ENCODE results near the gene CAMK1D. TPM values are rescaled to one million over a fixed set of nuclear protein-coding genes. Genes with fewer than 3 reads are reported as not detected.

CAMK1D gene
- total and polyA plus RNA-seq, 2 of the 8 experiments (the other 6 are each of a cell fraction or from before 2014, with no cell fraction given), result 3.5 to 10.6 TPM

DNA sequence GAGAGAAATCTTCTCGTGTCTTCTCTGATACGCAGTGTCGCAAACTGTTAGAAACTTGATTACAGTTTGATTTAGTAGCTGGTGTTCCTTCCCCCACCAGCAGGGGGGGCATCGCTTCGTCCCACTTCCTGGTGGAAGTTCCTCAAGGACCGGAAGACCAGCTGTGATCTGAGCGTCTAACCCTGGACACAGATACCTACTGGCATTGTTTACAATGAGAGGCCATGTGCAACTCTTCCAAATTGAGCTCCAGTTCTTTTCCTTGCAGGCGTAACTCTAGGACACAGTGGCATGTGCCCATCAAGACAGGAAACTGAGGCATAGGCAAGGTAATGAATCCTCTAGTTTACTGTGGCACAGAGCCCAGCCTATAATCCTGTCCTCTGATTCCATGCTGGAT lies 433.2 kb downstream of the CAMK1D start:
- Histone ChIP-seq H3K27ac (ENCODE audit: low read depth, low read length) (no peak overlapping the region), H3K4ac (replicated peaks; ENCODE audit: insufficient read length, low read depth, low read length) (no peak overlapping the region), H3K4me1 (replicated peaks in 1 of 4; ENCODE audit: control insufficient read depth in 3 of 4, insufficient read depth in 4 of 4, low read length in 3 of 4) (no peaks in the 10 kb centered on the region), H3K4me2 (ENCODE audit: insufficient read depth in 1 of 2, low read depth in 2 of 2, low read length in 2 of 2) (no peak overlapping the region), H2AK5ac (ENCODE audit: low read depth, low read length) (no peak overlapping the region), H3K18ac (ENCODE audit: extremely low read depth, low read length) (no peak overlapping the region), H4K91ac (replicated peaks; ENCODE audit: insufficient read length, low read length) (no peak overlapping the region), H3K79me2 (ENCODE audit: control insufficient read depth in 1 of 2, insufficient read depth in 2 of 2, low read length in 2 of 2) (no peaks in the 10 kb centered on the region), H4K20me1 (replicated peaks in 1 of 2; ENCODE audit: control insufficient read depth in 1 of 2, insufficient read depth in 2 of 2, low read length in 2 of 2) (no peaks in the 10 kb centered on the region), H2BK20ac (ENCODE audit: low read length) (no peak overlapping the region), H3K14ac (ENCODE audit: insufficient read length) (no peak overlapping the region), H2BK12ac (ENCODE audit: low read depth, low read length) (no peak overlapping the region), H2AFZ (ENCODE audit: low read length) (no peak overlapping the region), H3K36me3 (ENCODE audit: control insufficient read depth in 2 of 4, insufficient read depth in 4 of 4, low read length in 3 of 4) (no peaks in the 10 kb centered on the region), H3K23me2 (ENCODE audit: low read depth, low read length) (no peaks in the 10 kb centered on the region), H3K27me3 (replicated peaks in 1 of 4; ENCODE audit: control insufficient read depth in 3 of 4, extremely low read depth in 1 of 4, insufficient read depth in 3 of 4, low read length in 3 of 4) (no peaks in the 10 kb centered on the region), H2BK15ac (ENCODE audit: low read length) (no peak overlapping the region), H3K79me1 (ENCODE audit: low read depth, low read length) (no peaks in the 10 kb centered on the region), H3K56ac (replicated peaks; ENCODE audit: insufficient read length, low read depth, low read length) (no peak overlapping the region), H3K9me3 (ENCODE audit: insufficient read depth in 2 of 2, low read depth in 1 of 2, low read length in 1 of 2) (no peaks in the 10 kb centered on the region), H4K8ac (ENCODE audit: extremely low read depth, insufficient read depth, low read length) (no peak overlapping the region), H3K23ac (ENCODE audit: insufficient read length) (no peak overlapping the region), H3K4me3 (ENCODE audit: extremely low read depth in 1 of 4, insufficient read depth in 2 of 4, low read depth in 3 of 4, low read length in 4 of 4) (no peak overlapping the region), H3K9ac (replicated peaks in 1 of 4; ENCODE audit: extremely low read depth in 1 of 4, low read depth in 3 of 4, low read length in 3 of 4) (no peak overlapping the region), H2BK5ac (ENCODE audit: low read depth, low read length) (no peak overlapping the region), H4K5ac (ENCODE audit: insufficient read length, low read depth, low read length) (no peak overlapping the region), H2BK120ac (replicated peaks; ENCODE audit: low read depth, low read length) (no peak overlapping the region)
- POLR2A ChIA-PET (ENCODE audit: partially characterized antibody), result no interaction called here
- FAIRE-seq (peak; percentile 94), DNase-seq (ENCODE audit: low read depth in 1 of 2, low spot score in 2 of 2) (peak in 1 of 2 experiments; percentile 86)
- 67% methylated on average over 8 of the region's 8 CpGs; no CpG with 5 or more reads in 1 of the 2 experiments for WGBS, 2 experiments (ENCODE audit: extremely low coverage in 1 of 2, insufficient coverage in 1 of 2, insufficient read length in 1 of 2, insufficient replicate concordance in 2 of 2, low coverage in 1 of 2, low lambda C conversion rate in 2 of 2, missing lambda C conversion rate in 1 of 2)
- TF ChIP-seq KDM5A (IDR thresholded peaks at IDR 0.05; ENCODE audit: low read length) (no peak), RAD21 (IDR thresholded peaks at IDR 0.05 in 1 of 2, conservative IDR thresholded peaks at IDR 0.05 in 1 of 2; ENCODE audit: low read depth in 2 of 2, low read length in 2 of 2) (peak; percentile 58 to 67)
- TF ChIP-seq, protein P1, sequence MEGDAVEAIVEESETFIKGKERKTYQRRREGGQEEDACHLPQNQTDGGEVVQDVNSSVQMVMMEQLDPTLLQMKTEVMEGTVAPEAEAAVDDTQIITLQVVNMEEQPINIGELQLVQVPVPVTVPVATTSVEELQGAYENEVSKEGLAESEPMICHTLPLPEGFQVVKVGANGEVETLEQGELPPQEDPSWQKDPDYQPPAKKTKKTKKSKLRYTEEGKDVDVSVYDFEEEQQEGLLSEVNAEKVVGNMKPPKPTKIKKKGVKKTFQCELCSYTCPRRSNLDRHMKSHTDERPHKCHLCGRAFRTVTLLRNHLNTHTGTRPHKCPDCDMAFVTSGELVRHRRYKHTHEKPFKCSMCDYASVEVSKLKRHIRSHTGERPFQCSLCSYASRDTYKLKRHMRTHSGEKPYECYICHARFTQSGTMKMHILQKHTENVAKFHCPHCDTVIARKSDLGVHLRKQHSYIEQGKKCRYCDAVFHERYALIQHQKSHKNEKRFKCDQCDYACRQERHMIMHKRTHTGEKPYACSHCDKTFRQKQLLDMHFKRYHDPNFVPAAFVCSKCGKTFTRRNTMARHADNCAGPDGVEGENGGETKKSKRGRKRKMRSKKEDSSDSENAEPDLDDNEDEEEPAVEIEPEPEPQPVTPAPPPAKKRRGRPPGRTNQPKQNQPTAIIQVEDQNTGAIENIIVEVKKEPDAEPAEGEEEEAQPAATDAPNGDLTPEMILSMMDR (IDR thresholded peaks at IDR 0.05; ENCODE audit: control extremely low read depth in 1 of 3, insufficient read depth in 1 of 3, low read depth in 1 of 3, low read length in 3 of 3), result peak; percentile 70 to 90 (median 82)
- CTCF ChIA-PET (ENCODE audit: partially characterized antibody), result interaction anchor here (0.6 to 4.7 kb wide), 53 partner anchors 8 to 444 kb away, joined by 3 to 29 read pairs (median 5); partner anchors contain the start of gene OPTN

All from H1 (cell line).